Smooth muscle cell (in vitro differentiated cells): ENCODE results near the gene CNTNAP2. TPM values are rescaled to one million over a fixed set of nuclear protein-coding genes. Genes with fewer than 3 reads are reported as not detected.

Experiments used
- DNase-seq: peaks from one replicate; lab custom pipeline; 2025; ENCODE audit not compliant: unreplicated experiment; lab: John Stamatoyannopoulos, UW
- H2AFZ ChIP-seq: fragments of 200-600 bp; sonication (generic); 2 replicates; pipeline ENCODE4 v1.6.0; 2016; ENCODE audit warnings: antibody characterized with exemption, low read depth, mild to moderate bottlenecking
- H3F3A ChIP-seq: fragments of 200-600 bp; sonication (generic); 2 replicates; pipeline ENCODE4 v1.6.0; 2017; ENCODE audit warnings: antibody characterized with exemption, low read depth
- H3K27ac ChIP-seq: fragments of 200-600 bp; sonication (generic); 2 replicates; pipeline ENCODE4 v1.5.1; 2016; ENCODE audit warnings: low read depth, mild to moderate bottlenecking
- H3K27me3 ChIP-seq: fragments of 200-600 bp; sonication (generic); 2 replicates; pipeline ENCODE4 v1.6.1; 2016; ENCODE audit warnings: low read depth, mild to moderate bottlenecking
- H3K36me3 ChIP-seq: fragments of 200-600 bp; sonication (generic); 2 replicates; pipeline ENCODE4 v1.5.1; 2016; ENCODE audit warnings: low read depth
- H3K4me1 ChIP-seq: fragments of 200-600 bp; sonication (generic); 2 replicates; pipeline ENCODE4 v1.5.1; 2016; ENCODE audit warnings: low read depth
- H3K4me2 ChIP-seq: fragments of 200-600 bp; sonication (generic); 2 replicates; pipeline ENCODE4 v1.6.0; 2016; ENCODE audit warnings: mild to moderate bottlenecking
- H3K4me3 ChIP-seq: fragments of 200-600 bp; sonication (generic); 2 replicates; pipeline ENCODE4 v1.5.1; 2016; ENCODE audit warnings: mild to moderate bottlenecking
- H3K79me2 ChIP-seq: fragments of 200-600 bp; sonication (generic); 2 replicates; pipeline ENCODE4 v1.6.0; 2016; ENCODE audit warnings: low read depth, mild to moderate bottlenecking
- H3K9ac ChIP-seq: fragments of 200-600 bp; sonication (generic); 2 replicates; pipeline ENCODE4 v1.6.0; 2016; ENCODE audit warnings: low read depth
- H3K9me3 ChIP-seq: fragments of 200-600 bp; sonication (generic); replicated peaks from 2 replicates; pipeline ENCODE4 v1.5.1; 2016; ENCODE audit warnings: low read depth
- H4K20me1 ChIP-seq: fragments of 200-600 bp; sonication (generic); 2 replicates; pipeline ENCODE4 v1.6.0; 2016; ENCODE audit warnings: low read depth
- WGBS: methylation state at CpG from one replicate; pipeline ENCODE4 v1.1.7; 2016; ENCODE audit warnings: low lambda C conversion rate; 5-methylcytosine and 5-hydroxymethylcytosine counted together
- polyA plus RNA-seq: library from polyadenylated mRNA; unstranded; fragments of >200 nt; fragmentation: Nextera tagmentation; extraction: Ambion mirVana; gene quantifications from 2 replicates; pipeline ENCODE4 v1.2.1, GENCODE V29; 2016
- total RNA-seq: library from RNA; depleted of rRNA; stranded (reverse); fragments of >200 nt; gene quantifications from 2 replicates; pipeline ENCODE4 v1.2.3, GENCODE V29; 2014
- TF ChIP-seq, protein P1 (sequence below): fragments of 200-600 bp; sonication (generic); IDR thresholded peaks from 2 replicates; pipeline ENCODE4 v1.5.1; 2017; ENCODE audit warnings: borderline replicate concordance, mild to moderate bottlenecking, antibody characterized with exemption; ENCODE audit not compliant: insufficient read depth, poor library complexity, severe bottlenecking

The CNTNAP2 gene
- total and polyA plus RNA-seq, 2 experiments from 2014 or later = 1.7 to 9.0 TPM

DNA sequence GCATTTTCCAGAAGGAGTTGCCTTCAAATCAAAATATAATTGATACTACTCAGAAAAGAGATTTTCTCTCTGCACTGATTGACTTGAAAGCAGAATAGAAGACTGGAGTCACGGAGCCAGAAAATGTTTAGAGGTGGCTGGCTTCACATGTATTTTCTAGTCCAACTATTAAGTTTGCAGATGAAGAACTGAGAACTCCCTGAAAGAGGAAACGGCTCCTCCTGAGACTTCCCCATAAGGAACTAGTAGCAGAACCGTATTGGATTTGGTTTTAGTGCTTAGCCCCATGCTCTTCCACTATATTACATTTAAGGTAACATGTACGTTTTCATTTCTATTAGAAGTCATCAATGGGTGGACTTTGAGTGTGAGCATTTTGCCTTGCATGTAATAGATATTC lies 946.3 kb downstream of the CNTNAP2 start:
- WGBS = 84% methylated on average over 4 of the region's 4 CpGs

DNA sequence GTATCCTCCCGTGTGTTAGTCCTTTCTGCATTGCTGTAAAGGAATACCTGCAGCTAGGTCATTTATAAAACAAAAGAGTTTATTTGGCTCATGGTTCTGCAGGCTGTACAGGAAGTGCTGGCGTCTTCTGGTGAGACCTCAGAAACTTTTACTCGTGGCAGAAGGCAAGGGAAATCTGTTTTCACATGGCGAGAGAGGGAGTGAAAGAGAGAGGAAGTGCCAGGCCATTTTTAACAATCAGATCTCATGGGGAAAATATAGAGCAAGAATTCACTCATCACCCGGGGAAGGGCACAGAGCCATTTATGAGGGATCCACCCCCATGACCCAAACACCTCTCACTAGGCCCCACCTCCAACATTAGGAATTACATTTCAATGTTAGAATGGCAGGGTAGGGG lies 952.2 kb downstream of the CNTNAP2 start:
- Histone ChIP-seq H3K79me2 (no peaks in the 10 kb centered on the region), H3K27ac (no peak overlapping the region), H3F3A (no peaks in the 10 kb centered on the region), H4K20me1 (no peaks in the 10 kb centered on the region), H3K36me3 (no peaks in the 10 kb centered on the region), H3K4me3 (no peak overlapping the region), H3K27me3 (no peaks in the 10 kb centered on the region), H3K9me3 (no peaks in the 10 kb centered on the region), H3K9ac (no peak overlapping the region), H3K4me1 (no peaks in the 10 kb centered on the region), H2AFZ (no peak overlapping the region), H3K4me2 (no peak overlapping the region)
- TF ChIP-seq, protein P1, sequence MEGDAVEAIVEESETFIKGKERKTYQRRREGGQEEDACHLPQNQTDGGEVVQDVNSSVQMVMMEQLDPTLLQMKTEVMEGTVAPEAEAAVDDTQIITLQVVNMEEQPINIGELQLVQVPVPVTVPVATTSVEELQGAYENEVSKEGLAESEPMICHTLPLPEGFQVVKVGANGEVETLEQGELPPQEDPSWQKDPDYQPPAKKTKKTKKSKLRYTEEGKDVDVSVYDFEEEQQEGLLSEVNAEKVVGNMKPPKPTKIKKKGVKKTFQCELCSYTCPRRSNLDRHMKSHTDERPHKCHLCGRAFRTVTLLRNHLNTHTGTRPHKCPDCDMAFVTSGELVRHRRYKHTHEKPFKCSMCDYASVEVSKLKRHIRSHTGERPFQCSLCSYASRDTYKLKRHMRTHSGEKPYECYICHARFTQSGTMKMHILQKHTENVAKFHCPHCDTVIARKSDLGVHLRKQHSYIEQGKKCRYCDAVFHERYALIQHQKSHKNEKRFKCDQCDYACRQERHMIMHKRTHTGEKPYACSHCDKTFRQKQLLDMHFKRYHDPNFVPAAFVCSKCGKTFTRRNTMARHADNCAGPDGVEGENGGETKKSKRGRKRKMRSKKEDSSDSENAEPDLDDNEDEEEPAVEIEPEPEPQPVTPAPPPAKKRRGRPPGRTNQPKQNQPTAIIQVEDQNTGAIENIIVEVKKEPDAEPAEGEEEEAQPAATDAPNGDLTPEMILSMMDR = no peak
- 82% methylated on average over 5 of the region's 5 CpGs for WGBS
- DNase-seq = no peak

More for the DNA sequence above, 946.3 kb downstream of the CNTNAP2 start:
- no peak overlapping the region for H3K27ac ChIP-seq
- no peaks in the 10 kb centered on the region for H3K36me3 ChIP-seq
- H3K4me2 ChIP-seq = no peak overlapping the region
- H3K4me1 ChIP-seq = no peaks in the 10 kb centered on the region
- H4K20me1 ChIP-seq = no peaks in the 10 kb centered on the region
- TF ChIP-seq, protein P1 = no peak
- DNase-seq = no peak
- H3K9ac ChIP-seq = no peak overlapping the region
- H2AFZ ChIP-seq = no peak overlapping the region
- no peak overlapping the region for H3K4me3 ChIP-seq
- H3F3A ChIP-seq = no peaks in the 10 kb centered on the region
- no peaks in the 10 kb centered on the region for H3K9me3 ChIP-seq
- H3K79me2 ChIP-seq = no peaks in the 10 kb centered on the region
- H3K27me3 ChIP-seq = no peaks in the 10 kb centered on the region

DNA sequence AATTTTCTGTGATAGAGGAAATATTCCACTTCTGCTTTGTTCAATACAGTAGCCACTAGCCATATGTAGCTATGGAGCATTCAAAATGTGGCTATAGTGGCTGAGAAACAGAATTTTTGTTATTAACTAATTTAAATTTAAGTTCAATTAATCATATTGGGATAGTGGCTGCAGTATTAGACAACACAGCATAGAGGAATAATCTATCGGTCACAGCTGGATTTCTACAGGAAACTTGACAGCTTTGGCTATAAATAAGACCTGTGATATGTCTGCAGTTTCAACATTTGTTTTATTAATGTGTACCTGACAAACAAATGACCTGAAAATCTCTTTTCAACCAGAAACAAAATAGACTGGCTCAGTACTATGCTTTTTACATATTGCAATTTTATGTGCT lies 953.2 kb downstream of the CNTNAP2 start:
- Histone ChIP-seq H3F3A (no peaks in the 10 kb centered on the region), H4K20me1 (no peaks in the 10 kb centered on the region), H3K4me1 (no peaks in the 10 kb centered on the region), H3K79me2 (no peaks in the 10 kb centered on the region), H3K27me3 (no peaks in the 10 kb centered on the region), H3K36me3 (no peaks in the 10 kb centered on the region), H2AFZ (no peak overlapping the region), H3K27ac (no peak overlapping the region), H3K9ac (no peak overlapping the region), H3K9me3 (no peaks in the 10 kb centered on the region), H3K4me3 (no peak overlapping the region), H3K4me2 (no peak overlapping the region)
- WGBS = 90% methylated on average over 1 of the region's 1 CpG
- no peak for DNase-seq
- TF ChIP-seq, protein P1 = no peak

DNA sequence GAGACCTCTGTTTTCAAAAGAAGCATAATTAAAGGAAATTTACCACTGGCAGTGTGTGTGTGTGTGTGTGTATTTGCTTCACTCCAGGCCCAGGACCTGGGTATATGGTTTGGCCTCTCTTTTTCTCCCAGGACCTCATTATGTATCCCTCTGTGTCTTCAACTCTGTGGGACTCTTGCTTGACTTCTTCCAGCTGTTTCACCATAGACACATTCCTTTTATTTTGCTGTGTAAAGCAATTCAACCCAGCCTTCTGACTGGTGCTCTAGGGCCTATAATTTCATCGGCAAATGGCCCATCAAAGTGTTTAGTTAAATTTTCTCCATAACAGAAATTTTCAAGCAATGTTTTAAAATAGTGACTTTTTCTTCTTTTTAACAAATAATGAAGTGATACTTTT lies 954.3 kb downstream of the CNTNAP2 start:
- Histone ChIP-seq H3K36me3 (no peaks in the 10 kb centered on the region), H3K79me2 (no peaks in the 10 kb centered on the region), H2AFZ (no peak overlapping the region), H3K4me1 (no peaks in the 10 kb centered on the region), H3K27ac (no peak overlapping the region), H4K20me1 (no peaks in the 10 kb centered on the region), H3K4me3 (no peak overlapping the region), H3F3A (no peaks in the 10 kb centered on the region), H3K9me3 (no peaks in the 10 kb centered on the region), H3K9ac (no peak overlapping the region), H3K27me3 (no peaks in the 10 kb centered on the region), H3K4me2 (no peak overlapping the region)
- WGBS = 97% methylated on average over 1 of the region's 1 CpG
- DNase-seq = no peak
- TF ChIP-seq, protein P1 = no peak
